HepG2 (cell line): Measurements from ENCODE around the gene YBX2. TPM values are rescaled to one million over a fixed set of nuclear protein-coding genes. Genes with fewer than 3 reads are reported as not detected.

Source experiments
- ATAC-seq: fragments of 200-7000 bp; cut with Tn5 transposase; 3 replicates; pipeline ENCODE4 v1.9.1; 2020; ENCODE audit warnings: mild to moderate bottlenecking, moderate library complexity
- BruUV-seq: library from RNA; stranded (reverse); fragments of 400-500 nt; replicated peaks from 2 replicates; lab custom pipeline; 2021; lab: Mats Ljungman, UMichigan
- CTCF ChIA-PET: fragments of 300-600 bp; formaldehyde crosslinking; extraction: SDS; loops from one replicate; lab custom pipeline; 2021; ENCODE audit warnings: low total read pairs, inconsistent platforms, low intra/inter-chr PET ratio; lab: Yijun Ruan, JAX
- POLR2A ChIA-PET: fragments of 350-600 bp; sonication (Branson Sonifier 250); formaldehyde crosslinking; loops from one replicate; lab custom pipeline; 2020; ENCODE audit warnings: antibody characterized with exemption, inconsistent platforms; lab: Yijun Ruan, JAX
- DNase-seq: peaks from one replicate; pipeline ENCODE4 v3.0.0-alpha.2; 2015; ENCODE audit warnings: low spot score
- FAIRE-seq: peaks from 3 replicates; lab custom pipeline; 2011; peaks lifted over from hg19 to GRCh38; lab: Jason Lieb, UNC
- H2AFZ ChIP-seq: one replicate; pipeline ENCODE4 v1.6.1; 2011; ENCODE audit warnings: low read length, inconsistent platforms
- H3K27ac ChIP-seq: fragments of 300-600 bp; 3 replicates; pipeline ENCODE4 v1.8.0; 2011; ENCODE audit warnings: mixed run types, mild to moderate bottlenecking, mixed read lengths, low read length, inconsistent platforms; ENCODE audit not compliant: insufficient read depth; ENCODE audit errors: extremely low read length
- H3K27me3 ChIP-seq, 2 experiments: fragments of 200-600 bp in 1 of 2; 2 replicates in 1 of 2; 3 replicates in 1 of 2; pipeline versions ENCODE4 v1.6.0 to v1.8.0; 2011; ENCODE audit warnings: low read length in 2 of 2, mild to moderate bottlenecking in 2 of 2, moderate library complexity in 2 of 2, inconsistent platforms in 1 of 2; ENCODE audit not compliant: insufficient read depth in 2 of 2, control insufficient read depth in 1 of 2
- H3K36me3 ChIP-seq, 2 experiments: fragments of 200-600 bp in 1 of 2; replicated peaks in 1 of 2; 2 replicates in 1 of 2; 3 replicates in 1 of 2; pipeline versions ENCODE4 v1.5.1 to v1.8.0; 2011; ENCODE audit warnings: low read length in 2 of 2, inconsistent platforms in 1 of 2; ENCODE audit not compliant: insufficient read depth in 2 of 2, control insufficient read depth in 1 of 2
- H3K4me1 ChIP-seq: 2 replicates; pipeline ENCODE4 v1.5.1; 2012; ENCODE audit warnings: low read length, inconsistent platforms; ENCODE audit not compliant: insufficient read depth
- H3K4me2 ChIP-seq: 2 replicates; pipeline ENCODE4 v1.6.0; 2011; ENCODE audit warnings: low read depth, low read length, inconsistent platforms
- H3K4me3 ChIP-seq, 3 experiments: fragments of 200-600 bp in 1 of 3; sonication (generic), shearing (Covaris generic) in 1 of 3; replicated peaks in 1 of 3; 2 replicates each; pipeline ENCODE4 v1.5.1; 2011 to 2016; ENCODE audit warnings: low read length in 3 of 3, inconsistent platforms in 2 of 3, low read depth in 2 of 3, mild to moderate bottlenecking in 2 of 3, control low read depth in 1 of 3, mixed read lengths in 1 of 3; ENCODE audit not compliant: insufficient read depth in 1 of 3
- H3K79me2 ChIP-seq: one replicate; pipeline ENCODE4 v1.6.1; 2011; ENCODE audit warnings: low read length, inconsistent platforms; ENCODE audit not compliant: insufficient read depth
- H3K9ac ChIP-seq: 2 replicates; pipeline ENCODE4 v1.6.0; 2011; ENCODE audit warnings: mild to moderate bottlenecking, low read depth, low read length, inconsistent platforms; ENCODE audit not compliant: insufficient read depth
- H3K9me3 ChIP-seq: 2 replicates; pipeline ENCODE4 v1.5.1; 2012; ENCODE audit warnings: mild to moderate bottlenecking, low read length
- H4K20me1 ChIP-seq: 2 replicates; pipeline ENCODE4 v1.6.0; 2011; ENCODE audit warnings: inconsistent platforms, mild to moderate bottlenecking, low read length, moderate library complexity; ENCODE audit not compliant: insufficient read depth
- FIP1L1 ChIP-seq: fragments of 200-400 bp; formaldehyde crosslinking; IDR thresholded peaks from 2 replicates; pipeline ENCODE4 v1.6.1; 2018; ENCODE audit warnings: low read depth, mild to moderate bottlenecking, low read length, moderate library complexity, borderline replicate concordance; ENCODE audit not compliant: insufficient read depth
- HNRNPL ChIP-seq: fragments of 200-400 bp; formaldehyde crosslinking; IDR thresholded peaks from 2 replicates; pipeline ENCODE4 v1.6.1; 2017; ENCODE audit warnings: mild to moderate bottlenecking, low read depth, low read length
- KLF16 ChIP-seq, 2 experiments: sonication (generic) in 1 of 2; formaldehyde crosslinking in 1 of 2; IDR thresholded peaks; 2 replicates each; pipeline versions ENCODE4 v1.6.1 to v1.8.0; 2016 to 2023; ENCODE audit warnings: missing genetic modification reagents in 2 of 2, missing compliant biosample characterization in 1 of 2
- NR2F2 ChIP-seq: IDR thresholded peaks from 2 replicates; pipeline ENCODE4 v1.6.1; 2012; ENCODE audit warnings: low read depth, inconsistent platforms, borderline replicate concordance
- RXRB ChIP-seq: IDR thresholded peaks from 2 replicates; pipeline ENCODE4 v1.6.1; 2016; ENCODE audit warnings: borderline replicate concordance, missing genetic modification reagents, missing compliant biosample characterization
- SIN3A ChIP-seq: IDR thresholded peaks from 2 replicates; pipeline ENCODE4 v1.6.1; 2011; ENCODE audit warnings: low read depth, mild to moderate bottlenecking, control low read depth, low read length, borderline replicate concordance
- SMAD3 ChIP-seq: sonication (generic); formaldehyde crosslinking; IDR thresholded peaks from 2 replicates; pipeline ENCODE4 v1.4.0; 2020; ENCODE audit warnings: missing genetic modification reagents
- STAG1 ChIP-seq: sonication (generic); formaldehyde crosslinking; IDR thresholded peaks from 2 replicates; pipeline ENCODE4 v1.4.0; 2020; ENCODE audit warnings: missing genetic modification reagents
- TEAD3 ChIP-seq: optimal IDR thresholded peaks from 2 replicates; pipeline ENCODE3; 2016; ENCODE audit warnings: borderline replicate concordance
- ZMYM2 ChIP-seq: sonication (generic); formaldehyde crosslinking; IDR thresholded peaks from 2 replicates; pipeline ENCODE4 v1.8.0; 2022; ENCODE audit warnings: mild to moderate bottlenecking, missing genetic modification reagents
- ZNF138 ChIP-seq: sonication (generic); formaldehyde crosslinking; IDR thresholded peaks from 2 replicates; pipeline ENCODE4 v1.5.0; 2020; ENCODE audit warnings: mild to moderate bottlenecking, low read depth, missing genetic modification reagents
- ZNF230 ChIP-seq: sonication (generic); formaldehyde crosslinking; IDR thresholded peaks from 2 replicates; pipeline ENCODE4 v1.4.0; 2020; ENCODE audit warnings: mild to moderate bottlenecking, missing genetic modification reagents
- ZNF335 ChIP-seq: sonication (generic); formaldehyde crosslinking; IDR thresholded peaks from 2 replicates; pipeline ENCODE4 v1.4.0; 2020; ENCODE audit warnings: missing genetic modification reagents
- ZNF337 ChIP-seq: sonication (generic); formaldehyde crosslinking; IDR thresholded peaks from 2 replicates; pipeline ENCODE4 v1.5.1; 2020; ENCODE audit warnings: missing genetic modification reagents, low read depth, mild to moderate bottlenecking, borderline replicate concordance
- ZNF34 ChIP-seq: sonication (generic); formaldehyde crosslinking; IDR thresholded peaks from 2 replicates; pipeline ENCODE4 v1.4.0; 2020; ENCODE audit warnings: mild to moderate bottlenecking, missing genetic modification reagents, borderline replicate concordance
- ZNF530 ChIP-seq: sonication (generic); formaldehyde crosslinking; IDR thresholded peaks from 2 replicates; pipeline ENCODE4 v1.5.0; 2020; ENCODE audit warnings: low read depth, mild to moderate bottlenecking, missing genetic modification reagents
- ZNF547 ChIP-seq: sonication (generic); formaldehyde crosslinking; IDR thresholded peaks from 2 replicates; pipeline ENCODE4 v1.5.1; 2020; ENCODE audit warnings: mild to moderate bottlenecking, missing genetic modification reagents
- ZNF83 ChIP-seq: sonication (generic); formaldehyde crosslinking; IDR thresholded peaks from 2 replicates; pipeline ENCODE4 v1.4.0; 2020; ENCODE audit warnings: missing genetic modification reagents, mild to moderate bottlenecking, borderline replicate concordance
- WGBS: methylation state at CpG from one replicate; pipeline ENCODE4 v1.1.6; 2017; ENCODE audit warnings: low lambda C conversion rate; 5-methylcytosine and 5-hydroxymethylcytosine counted together
- in situ Hi-C: cut with HindIII; loops from 2 replicates; pipeline ENCODE4 v1.10.0; 2017; ENCODE audit warnings: low pct_unique_long_range_greater_than_20kb; ENCODE audit not compliant: extremely low pct_ligation_motif_present
- intact Hi-C: fragments of 100-400 bp; cut with micrococcal nuclease; formaldehyde crosslinking; loops from one replicate; pipeline ENCODE4 v1.10.0; 2022; ENCODE audit not compliant: unreplicated experiment
- polyA plus RNA-seq, 8 experiments: library from polyadenylated mRNA; depleted of rRNA in 3 of 8; stranded (reverse) in 7 of 8; unstranded in 1 of 8; fragments of >200 nt; fragmentation: Illumina TruSeq in 4 of 8; extraction: Trizol in 4 of 8; gene quantifications; 2 replicates each; pipeline versions ENCODE4 v1.2.1 to v1.2.3, GENCODE V29; 2011 to 2016; ENCODE audit warnings: low read depth in 4 of 8, missing spikeins in 1 of 8, mixed read lengths in 1 of 8; ENCODE audit not compliant: insufficient read depth in 1 of 8
- total RNA-seq, 5 experiments: library from RNA; depleted of rRNA; stranded (reverse); fragments of >200 nt; fragmentation: Illumina TruSeq; extraction: Trizol; gene quantifications; 2 replicates each; pipeline ENCODE4 v1.2.3, GENCODE V29; 2016; ENCODE audit warnings: low read depth in 1 of 5
- TF ChIP-seq, protein P1 (sequence below): IDR thresholded peaks from 2 replicates; pipeline ENCODE4 v1.6.1; 2016; ENCODE audit warnings: missing genetic modification reagents, missing compliant biosample characterization

The YBX2 gene
- total and polyA plus RNA-seq, 2 of the 13 experiments (the other 11 are each of a cell fraction or from before 2014, with no cell fraction given): 0.12 to 0.22 TPM

- TF ChIP-seq ZNF138 (no peak), ZNF34 (CRISPR knock-in tag) (no peak), ZMYM2 (CRISPR knock-in tag) (no peak), SMAD3 (no peak)
Observed at GRCh38 chr17:7307686-7308624, 13.5 kb upstream of the YBX2 start (continued).

DNA sequence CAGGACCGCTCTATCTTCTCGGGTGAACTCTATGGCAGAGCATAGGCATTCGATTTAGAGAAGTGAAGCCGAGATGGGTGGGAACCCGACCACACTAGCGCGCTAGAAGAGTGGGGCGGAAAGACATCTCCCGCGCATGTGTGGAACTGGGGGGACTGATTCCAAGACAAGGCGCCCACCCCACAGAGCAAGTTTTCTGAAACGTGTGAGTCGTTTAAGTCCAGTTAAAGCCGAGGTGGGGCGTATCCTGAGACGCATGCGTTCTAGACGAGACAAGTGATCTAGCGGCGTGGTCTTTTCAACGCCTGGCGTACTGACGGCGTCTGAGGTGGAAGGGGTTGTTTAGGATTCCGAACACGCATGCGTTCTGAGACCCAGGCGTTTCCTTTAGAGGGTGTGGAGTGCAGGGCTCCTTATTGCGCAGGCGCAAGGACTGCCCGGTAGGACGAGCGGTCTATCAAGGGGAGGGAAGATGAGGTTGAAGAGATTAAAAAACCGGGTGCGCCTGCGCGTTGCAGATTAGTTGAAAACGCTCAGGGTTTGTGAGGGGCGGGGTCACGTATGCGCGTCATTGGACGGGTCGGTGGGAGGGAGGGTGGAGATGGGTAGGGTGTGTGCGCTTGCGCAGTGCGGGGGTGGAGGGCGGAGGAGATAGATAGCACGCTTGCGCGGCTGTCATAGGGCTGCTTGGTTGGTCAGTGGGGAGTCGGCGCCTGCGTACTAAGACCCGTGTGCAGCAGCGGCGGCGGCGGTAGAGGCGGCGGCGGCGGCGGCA, 12.7 kb upstream of the YBX2 start, which contains the start of gene EIF5A:
Gene EIF5A, plus strand, starts transcription at position 718 of the 775 bp plus-strand sequence. CDS start 2,008 bp downstream, outside the sequence.
- WGBS: 1% methylated on average over 11 of the region's 64 CpGs
- Histone ChIP-seq H3K9me3 (no peaks in the 10 kb centered on the region), H3K27me3 (no peaks in the 10 kb centered on the region), H3K36me3 (peaks cover 14 to 27% of the 10 kb centered on the region in 2 experiments), H3K4me1 (peaks cover 38% of the 10 kb centered on the region), H3K27ac (peak within 1 kb of the TSS; percentile 96), H3K9ac (peak within 1 kb of the TSS; percentile 94), H2AFZ (no peak within 1 kb of the TSS), H3K4me3 (peak within 1 kb of the TSS; percentile 64 to 84 (median 77)), H3K4me2 (peak within 1 kb of the TSS; percentile 90), H4K20me1 (peaks cover 37% of the 10 kb centered on the region), H3K79me2 (peaks cover 40% of the 10 kb centered on the region)
- in situ Hi-C loops: no loop called here
- ATAC-seq: peak; percentile 80
- TSS peak; percentile 76 for BruUV-seq
- CTCF ChIA-PET: no interaction called here
- POLR2A ChIA-PET: no interaction called here
- FAIRE-seq: peak; percentile 100
- peak; percentile 100 for DNase-seq
- intact Hi-C loops: no loop called here
- no peak for TF ChIP-seq ZNF530 (CRISPR knock-in tag)
- TF ChIP-seq ZNF337: 0 out of 2 replicates have a peak, but pooled peaks have one; percentile 58
- TF ChIP-seq, protein P1, sequence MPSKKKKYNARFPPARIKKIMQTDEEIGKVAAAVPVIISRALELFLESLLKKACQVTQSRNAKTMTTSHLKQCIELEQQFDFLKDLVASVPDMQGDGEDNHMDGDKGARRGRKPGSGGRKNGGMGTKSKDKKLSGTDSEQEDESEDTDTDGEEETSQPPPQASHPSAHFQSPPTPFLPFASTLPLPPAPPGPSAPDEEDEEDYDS: peak; percentile 71
- no peak for TF ChIP-seq STAG1 (CRISPR knock-in tag)
- no peak for TF ChIP-seq NR2F2
- peak; percentile 79; the same call in 1 of the 2 replicates for TF ChIP-seq ZNF547
- TF ChIP-seq ZNF335 (CRISPR knock-in tag): 0 out of 2 replicates have a peak, but pooled peaks have one; percentile 46
- no peak for TF ChIP-seq ZNF230 (CRISPR knock-in tag)
- TF ChIP-seq RXRB: peak; percentile 62
- no peak for TF ChIP-seq HNRNPL
- no peak for TF ChIP-seq FIP1L1
- TF ChIP-seq TEAD3: peak; percentile 4
- peak; percentile 62; the same call in 1 of the 2 replicates for TF ChIP-seq SIN3A
- TF ChIP-seq KLF16 (CRISPR knock-in tag; IDR thresholded peaks at IDR 0.05): peak in 1 of 2 experiments; percentile 60; a peak in 1 of 4 replicates
- no peak for TF ChIP-seq ZNF83 (CRISPR knock-in tag)
